ENCODE data around the gene OR5AR1. TPM values are rescaled to one million over a fixed set of nuclear protein-coding genes. Genes with fewer than 3 reads are reported as not detected.

Gene OR5AR1
- not detected for total RNA-seq

GRCh38 chr11:56663386-56663785, at the start of gene OR5AR1:
Gene OR5AR1 (plus strand): TSS chr11:56663686. CDS start chr11:56663686, 0 bp downstream.
- Histone ChIP-seq H3K4me3 (no peak within 1 kb of the TSS), H3K27me3 (replicated peaks; ENCODE audit: insufficient read depth) (no peaks in the 10 kb centered on the region), H3K9me3 (no peaks in the 10 kb centered on the region), H3K36me3 (no peaks in the 10 kb centered on the region), H3K27ac (no peak within 1 kb of the TSS), H3K4me1 (ENCODE audit: control insufficient read depth in 1 of 2, low read depth in 2 of 2) (no peaks in the 10 kb centered on the region)
- TF ChIP-seq CTCF (IDR thresholded peaks at IDR 0.05), result no peak
- DNase-seq (ENCODE audit: low spot score) (no peak), ATAC-seq (ENCODE audit: insufficient number of reproducible peaks, low FRiP score, low read depth) (no peak)

GRCh38 chr11:56624661-56625110, 38.8 kb upstream of the OR5AR1 start:
- no peaks in the 10 kb centered on the region for H3K9me3 ChIP-seq
- no peaks in the 10 kb centered on the region for H3K36me3 ChIP-seq
- ATAC-seq (ENCODE audit: insufficient number of reproducible peaks, low FRiP score, low read depth) (peak; percentile 81), DNase-seq (ENCODE audit: low spot score) (no peak)
- H3K27ac ChIP-seq, result no peak overlapping the region
- no peak overlapping the region for H3K4me3 ChIP-seq
- H3K4me1 ChIP-seq (ENCODE audit: control insufficient read depth in 1 of 2, low read depth in 2 of 2), result peaks cover 0 to 4% of the 10 kb centered on the region in 2 donors
- peak; percentile 31 for TF ChIP-seq CTCF (IDR thresholded peaks at IDR 0.05)
- no peaks in the 10 kb centered on the region for H3K27me3 ChIP-seq (replicated peaks; ENCODE audit: insufficient read depth)

GRCh38 chr11:56625946-56626345, 37.5 kb upstream of the OR5AR1 start:
- no peak for TF ChIP-seq CTCF (IDR thresholded peaks at IDR 0.05)
- Histone ChIP-seq H3K4me1 (ENCODE audit: control insufficient read depth in 1 of 2, low read depth in 2 of 2) (peaks cover 0 to 4% of the 10 kb centered on the region in 2 donors), H3K36me3 (no peaks in the 10 kb centered on the region), H3K27me3 (replicated peaks; ENCODE audit: insufficient read depth) (no peaks in the 10 kb centered on the region), H3K9me3 (no peaks in the 10 kb centered on the region), H3K27ac (no peak overlapping the region), H3K4me3 (no peak overlapping the region)
- no peak for DNase-seq (ENCODE audit: low spot score)
- ATAC-seq (ENCODE audit: insufficient number of reproducible peaks, low FRiP score, low read depth), result no peak

- Histone ChIP-seq H3K27ac (no peak overlapping the region), H3K9me3 (no peaks in the 10 kb centered on the region), H3K36me3 (no peaks in the 10 kb centered on the region), H3K4me1 (ENCODE audit: control insufficient read depth in 1 of 2, low read depth in 2 of 2) (no peaks in the 10 kb centered on the region), H3K4me3 (no peak overlapping the region), H3K27me3 (replicated peaks; ENCODE audit: insufficient read depth) (no peaks in the 10 kb centered on the region)
- no peak for ATAC-seq (ENCODE audit: insufficient number of reproducible peaks, low FRiP score, low read depth)
- TF ChIP-seq CTCF (IDR thresholded peaks at IDR 0.05), result no peak
- DNase-seq (ENCODE audit: low spot score), result no peak
These were observed 31.2 kb upstream of the OR5AR1 start for GRCh38 chr11:56632329-56632728.

- H3K27me3 ChIP-seq (replicated peaks; ENCODE audit: insufficient read depth), result no peaks in the 10 kb centered on the region
- no peaks in the 10 kb centered on the region for H3K9me3 ChIP-seq
- H3K36me3 ChIP-seq, result no peaks in the 10 kb centered on the region
- no peak for ATAC-seq (ENCODE audit: insufficient number of reproducible peaks, low FRiP score, low read depth)
- H3K4me1 ChIP-seq (ENCODE audit: control insufficient read depth in 1 of 2, low read depth in 2 of 2), result no peaks in the 10 kb centered on the region
- H3K4me3 ChIP-seq, result no peak overlapping the region
- no peak for TF ChIP-seq CTCF (IDR thresholded peaks at IDR 0.05)
- no peak for DNase-seq (ENCODE audit: low spot score)
- H3K27ac ChIP-seq, result no peak overlapping the region
These were observed 26.6 kb upstream of the OR5AR1 start for GRCh38 chr11:56636861-56637260.

Measured in thoracic aorta (tissue), 2 donors.